HEK293 (cell line): ENCODE data around the gene HSD17B2.

Experiments used
- CTCF ChIA-PET: fragments of 350-600 bp; formaldehyde crosslinking; extraction: SDS; loops from one replicate; lab custom pipeline; 2021; ENCODE audit warnings: antibody characterized with exemption; lab: Yijun Ruan, JAX
- POLR2A ChIA-PET: fragments of 300-600 bp; formaldehyde crosslinking; extraction: SDS; loops from one replicate; lab custom pipeline; 2020; ENCODE audit warnings: antibody characterized with exemption, inconsistent platforms; lab: Yijun Ruan, JAX
- H3K27ac ChIP-seq: fragments of 200-500 bp; sonication (Bioruptor generic); 2 replicates; pipeline ENCODE4 v1.5.1; 2014; ENCODE audit warnings: low read depth, low read length, control low read depth, inconsistent platforms; ENCODE audit errors: extremely low read depth
- H3K36me3 ChIP-seq, 2 experiments: fragments of 200-500 bp in 1 of 2; sonication (Bioruptor generic) in 1 of 2; 1 replicate in 1 of 2; 2 replicates in 1 of 2; pipeline ENCODE4 v1.5.1; 2014 to 2017; ENCODE audit warnings: inconsistent platforms in 2 of 2, low read length in 2 of 2; ENCODE audit not compliant: control insufficient read depth in 2 of 2, insufficient read depth in 1 of 2
- H3K4me1 ChIP-seq: fragments of 200-500 bp; sonication (Bioruptor generic); 2 replicates; pipeline ENCODE4 v1.5.1; 2014; ENCODE audit warnings: mild to moderate bottlenecking, low read length, inconsistent platforms; ENCODE audit not compliant: control insufficient read depth, insufficient read depth
- H3K4me3 ChIP-seq: 2 replicates; pipeline ENCODE4 v1.5.1; 2011; ENCODE audit warnings: low read depth, mild to moderate bottlenecking, control low read depth, low read length, moderate library complexity
- H3K9me3 ChIP-seq: fragments of 200-500 bp; sonication (Bioruptor generic); 2 replicates; pipeline ENCODE4 v1.5.1; 2014; ENCODE audit warnings: low read depth, low read length, inconsistent platforms; ENCODE audit not compliant: control insufficient read depth, insufficient read depth
- BCL11A ChIP-seq: fragments of 450-650 bp; formaldehyde crosslinking; IDR thresholded peaks from 2 replicates; pipeline ENCODE4 v1.5.1; 2016; ENCODE audit warnings: low read depth, missing biosample characterization, missing genetic modification characterization
- EGR2 ChIP-seq: fragments of 450-650 bp; formaldehyde crosslinking; IDR thresholded peaks from 2 replicates; pipeline ENCODE4 v1.5.1; 2016; ENCODE audit warnings: low read depth, missing biosample characterization, missing genetic modification characterization
- GLIS1 ChIP-seq: fragments of 450-650 bp; formaldehyde crosslinking; IDR thresholded peaks from 2 replicates; pipeline ENCODE4 v1.5.1; 2016; ENCODE audit warnings: missing biosample characterization, missing genetic modification characterization
- IKZF3 ChIP-seq: fragments of 450-650 bp; IDR thresholded peaks from 2 replicates; pipeline ENCODE4 v1.5.0; 2018; ENCODE audit warnings: missing biosample characterization, mild to moderate bottlenecking, missing genetic modification characterization, moderate library complexity
- KLF8 ChIP-seq: fragments of 450-650 bp; formaldehyde crosslinking; IDR thresholded peaks from 2 replicates; pipeline ENCODE4 v1.5.1; 2016; ENCODE audit warnings: missing biosample characterization, missing genetic modification characterization
- KLF9 ChIP-seq: fragments of 450-650 bp; formaldehyde crosslinking; IDR thresholded peaks from 2 replicates; pipeline ENCODE4 v1.5.1; 2016; ENCODE audit warnings: missing biosample characterization, missing genetic modification characterization, low read depth
- MEIS1 ChIP-seq: sonication (generic); formaldehyde crosslinking; IDR thresholded peaks from 2 replicates; pipeline ENCODE4 v1.8.1; 2022; ENCODE audit warnings: missing genetic modification reagents, mild to moderate bottlenecking, borderline replicate concordance
- RBAK ChIP-seq: fragments of 450-650 bp; formaldehyde crosslinking; IDR thresholded peaks from 2 replicates; pipeline ENCODE4 v1.5.1; 2016; ENCODE audit warnings: missing biosample characterization, missing genetic modification characterization
- SALL2 ChIP-seq: fragments of 450-650 bp; formaldehyde crosslinking; IDR thresholded peaks from 2 replicates; pipeline ENCODE4 v1.5.0; 2017; ENCODE audit warnings: missing biosample characterization, mild to moderate bottlenecking, missing genetic modification characterization, borderline replicate concordance
- SCRT1 ChIP-seq: fragments of 450-650 bp; formaldehyde crosslinking; IDR thresholded peaks from 2 replicates; pipeline ENCODE4 v1.5.1; 2016; ENCODE audit warnings: missing biosample characterization, missing genetic modification characterization, borderline replicate concordance
- SP2 ChIP-seq: fragments of 450-650 bp; formaldehyde crosslinking; IDR thresholded peaks from 2 replicates; pipeline ENCODE4 v1.5.1; 2016; ENCODE audit warnings: missing biosample characterization, missing genetic modification characterization
- TRIM28 ChIP-seq: IDR thresholded peaks from 2 replicates; pipeline ENCODE4 v1.6.1; 2011; ENCODE audit warnings: low read length, control low read depth, borderline replicate concordance
- ZFP41 ChIP-seq: fragments of 450-650 bp; formaldehyde crosslinking; IDR thresholded peaks from 2 replicates; pipeline ENCODE4 v1.5.1; 2016; ENCODE audit warnings: missing biosample characterization, missing genetic modification characterization, borderline replicate concordance
- ZFP69B ChIP-seq: fragments of 450-650 bp; formaldehyde crosslinking; IDR thresholded peaks from 2 replicates; pipeline ENCODE4 v1.5.1; 2016; ENCODE audit warnings: missing biosample characterization, missing genetic modification characterization
- ZNF175 ChIP-seq: fragments of 450-650 bp; formaldehyde crosslinking; IDR thresholded peaks from 2 replicates; pipeline ENCODE4 v1.5.1; 2016; ENCODE audit warnings: missing biosample characterization, missing genetic modification characterization
- ZNF248 ChIP-seq: fragments of 450-650 bp; formaldehyde crosslinking; IDR thresholded peaks from 2 replicates; pipeline ENCODE4 v1.5.1; 2017; ENCODE audit warnings: missing biosample characterization, missing genetic modification characterization
- ZNF335 ChIP-seq: fragments of 450-650 bp; formaldehyde crosslinking; conservative IDR thresholded peaks from 2 replicates; pipeline ENCODE4 v1.5.1; 2016; ENCODE audit warnings: missing biosample characterization, missing genetic modification characterization
- ZNF366 ChIP-seq: fragments of 450-650 bp; formaldehyde crosslinking; conservative IDR thresholded peaks from 2 replicates; pipeline ENCODE4 v1.5.1; 2016; ENCODE audit warnings: missing biosample characterization, missing genetic modification characterization
- ZNF423 ChIP-seq: fragments of 450-650 bp; formaldehyde crosslinking; IDR thresholded peaks from 2 replicates; pipeline ENCODE4 v1.5.1; 2016; ENCODE audit warnings: missing biosample characterization, missing genetic modification characterization
- ZNF510 ChIP-seq: fragments of 450-650 bp; formaldehyde crosslinking; IDR thresholded peaks from 2 replicates; pipeline ENCODE4 v1.5.1; 2018; ENCODE audit warnings: mild to moderate bottlenecking, missing genetic modification characterization, missing biosample characterization; ENCODE audit not compliant: insufficient replicate concordance
- ZNF549 ChIP-seq: fragments of 450-650 bp; IDR thresholded peaks from 2 replicates; pipeline ENCODE4 v1.5.1; 2018; ENCODE audit warnings: missing biosample characterization, missing genetic modification characterization, mild to moderate bottlenecking, inconsistent platforms, moderate library complexity
- ZNF555 ChIP-seq: fragments of 450-650 bp; formaldehyde crosslinking; conservative IDR thresholded peaks from 2 replicates; pipeline ENCODE4 v1.5.1; 2017; ENCODE audit warnings: missing biosample characterization, mild to moderate bottlenecking, missing genetic modification characterization, inconsistent platforms
- ZNF621 ChIP-seq: fragments of 450-650 bp; formaldehyde crosslinking; IDR thresholded peaks from 2 replicates; pipeline ENCODE4 v1.5.1; 2017; ENCODE audit warnings: missing biosample characterization, missing genetic modification characterization
- ZNF626 ChIP-seq: fragments of 450-650 bp; sonication (Bioruptor Pico); formaldehyde crosslinking; IDR thresholded peaks from 2 replicates; pipeline ENCODE4 v1.5.1; 2018; ENCODE audit warnings: missing biosample characterization, missing genetic modification characterization, inconsistent platforms
- TF ChIP-seq, protein P1 (sequence below): fragments of 450-650 bp; formaldehyde crosslinking; IDR thresholded peaks from 2 replicates; pipeline ENCODE4 v1.5.1; 2017; ENCODE audit warnings: missing biosample characterization, missing genetic modification characterization
- TF ChIP-seq, protein P2 (sequence below): fragments of 450-650 bp; formaldehyde crosslinking; IDR thresholded peaks from 2 replicates; pipeline ENCODE4 v1.5.1; 2016; ENCODE audit warnings: missing biosample characterization, missing genetic modification characterization
- TF ChIP-seq, protein P3 (sequence below): fragments of 450-650 bp; formaldehyde crosslinking; IDR thresholded peaks from 2 replicates; pipeline ENCODE4 v1.5.1; 2016; ENCODE audit warnings: missing biosample characterization, missing genetic modification characterization
- TF ChIP-seq, protein P4 (sequence below): fragments of 450-650 bp; formaldehyde crosslinking; IDR thresholded peaks from 2 replicates; pipeline ENCODE4 v1.5.1; 2016; ENCODE audit warnings: missing biosample characterization, missing genetic modification characterization
- TF ChIP-seq, protein P5 (sequence below): fragments of 450-650 bp; formaldehyde crosslinking; IDR thresholded peaks from 2 replicates; pipeline ENCODE4 v1.5.1; 2017; ENCODE audit warnings: missing biosample characterization, missing genetic modification characterization

Gene HSD17B2

DNA sequence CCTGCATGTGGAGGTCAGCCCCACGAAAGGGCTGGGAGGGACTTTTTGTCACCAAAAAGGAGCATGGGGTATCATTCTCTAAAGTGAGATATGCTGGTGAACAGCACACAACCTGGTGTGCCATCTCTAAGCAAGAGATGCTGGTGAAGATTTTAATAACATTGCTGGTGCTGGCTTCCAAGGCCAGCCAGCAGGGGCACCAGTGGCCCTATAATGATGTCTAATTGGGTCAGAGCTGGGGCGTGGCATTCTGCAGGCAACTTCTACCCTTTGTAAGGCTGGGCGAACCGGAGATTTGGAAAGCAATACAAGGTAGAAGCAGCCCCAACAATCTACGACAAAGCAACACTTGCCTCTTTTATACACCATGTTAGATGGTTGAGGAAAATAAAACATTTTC is 40.6 kb upstream of the HSD17B2 start:
- no peak overlapping the region for H3K4me3 ChIP-seq
- no peak for TF ChIP-seq EGR2 (tag by site-specific recombination)
- no peak for TF ChIP-seq GLIS1 (tag by site-specific recombination)
- no peak for TF ChIP-seq SP2
- TF ChIP-seq ZNF366 (tag by site-specific recombination), result no peak
- TF ChIP-seq, protein P1, sequence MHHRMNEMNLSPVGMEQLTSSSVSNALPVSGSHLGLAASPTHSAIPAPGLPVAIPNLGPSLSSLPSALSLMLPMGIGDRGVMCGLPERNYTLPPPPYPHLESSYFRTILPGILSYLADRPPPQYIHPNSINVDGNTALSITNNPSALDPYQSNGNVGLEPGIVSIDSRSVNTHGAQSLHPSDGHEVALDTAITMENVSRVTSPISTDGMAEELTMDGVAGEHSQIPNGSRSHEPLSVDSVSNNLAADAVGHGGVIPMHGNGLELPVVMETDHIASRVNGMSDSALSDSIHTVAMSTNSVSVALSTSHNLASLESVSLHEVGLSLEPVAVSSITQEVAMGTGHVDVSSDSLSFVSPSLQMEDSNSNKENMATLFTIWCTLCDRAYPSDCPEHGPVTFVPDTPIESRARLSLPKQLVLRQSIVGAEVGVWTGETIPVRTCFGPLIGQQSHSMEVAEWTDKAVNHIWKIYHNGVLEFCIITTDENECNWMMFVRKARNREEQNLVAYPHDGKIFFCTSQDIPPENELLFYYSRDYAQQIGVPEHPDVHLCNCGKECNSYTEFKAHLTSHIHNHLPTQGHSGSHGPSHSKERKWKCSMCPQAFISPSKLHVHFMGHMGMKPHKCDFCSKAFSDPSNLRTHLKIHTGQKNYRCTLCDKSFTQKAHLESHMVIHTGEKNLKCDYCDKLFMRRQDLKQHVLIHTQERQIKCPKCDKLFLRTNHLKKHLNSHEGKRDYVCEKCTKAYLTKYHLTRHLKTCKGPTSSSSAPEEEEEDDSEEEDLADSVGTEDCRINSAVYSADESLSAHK, result no peak
- TF ChIP-seq, protein P2, sequence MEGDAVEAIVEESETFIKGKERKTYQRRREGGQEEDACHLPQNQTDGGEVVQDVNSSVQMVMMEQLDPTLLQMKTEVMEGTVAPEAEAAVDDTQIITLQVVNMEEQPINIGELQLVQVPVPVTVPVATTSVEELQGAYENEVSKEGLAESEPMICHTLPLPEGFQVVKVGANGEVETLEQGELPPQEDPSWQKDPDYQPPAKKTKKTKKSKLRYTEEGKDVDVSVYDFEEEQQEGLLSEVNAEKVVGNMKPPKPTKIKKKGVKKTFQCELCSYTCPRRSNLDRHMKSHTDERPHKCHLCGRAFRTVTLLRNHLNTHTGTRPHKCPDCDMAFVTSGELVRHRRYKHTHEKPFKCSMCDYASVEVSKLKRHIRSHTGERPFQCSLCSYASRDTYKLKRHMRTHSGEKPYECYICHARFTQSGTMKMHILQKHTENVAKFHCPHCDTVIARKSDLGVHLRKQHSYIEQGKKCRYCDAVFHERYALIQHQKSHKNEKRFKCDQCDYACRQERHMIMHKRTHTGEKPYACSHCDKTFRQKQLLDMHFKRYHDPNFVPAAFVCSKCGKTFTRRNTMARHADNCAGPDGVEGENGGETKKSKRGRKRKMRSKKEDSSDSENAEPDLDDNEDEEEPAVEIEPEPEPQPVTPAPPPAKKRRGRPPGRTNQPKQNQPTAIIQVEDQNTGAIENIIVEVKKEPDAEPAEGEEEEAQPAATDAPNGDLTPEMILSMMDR, result no peak
- TF ChIP-seq IKZF3 (tag by site-specific recombination), result no peak
- TF ChIP-seq ZFP69B, result no peak
- TF ChIP-seq ZNF423 (tag by site-specific recombination), result no peak
- no peak for TF ChIP-seq ZNF621 (tag by site-specific recombination)
- no peak for TF ChIP-seq ZFP41 (tag by site-specific recombination)
- TF ChIP-seq, protein P3, sequence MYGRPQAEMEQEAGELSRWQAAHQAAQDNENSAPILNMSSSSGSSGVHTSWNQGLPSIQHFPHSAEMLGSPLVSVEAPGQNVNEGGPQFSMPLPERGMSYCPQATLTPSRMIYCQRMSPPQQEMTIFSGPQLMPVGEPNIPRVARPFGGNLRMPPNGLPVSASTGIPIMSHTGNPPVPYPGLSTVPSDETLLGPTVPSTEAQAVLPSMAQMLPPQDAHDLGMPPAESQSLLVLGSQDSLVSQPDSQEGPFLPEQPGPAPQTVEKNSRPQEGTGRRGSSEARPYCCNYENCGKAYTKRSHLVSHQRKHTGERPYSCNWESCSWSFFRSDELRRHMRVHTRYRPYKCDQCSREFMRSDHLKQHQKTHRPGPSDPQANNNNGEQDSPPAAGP, result no peak
- TF ChIP-seq ZNF248 (tag by site-specific recombination), result no peak
- TF ChIP-seq ZNF510 (tag by site-specific recombination), result no peak
- TF ChIP-seq, all 188 proteins: peak for 0
- Histone ChIP-seq H3K27ac (no peak overlapping the region), H3K4me1 (no peaks in the 10 kb centered on the region), H3K36me3 (no peaks in the 10 kb centered on the region), H3K9me3 (no peaks in the 10 kb centered on the region)
- ChIA-PET POLR2A (no interaction called here), CTCF (interaction anchor here (1.3 kb wide), 1 partner anchor 26 kb away, joined by 3 read pairs; no protein-coding TSS in a partner anchor)

DNA sequence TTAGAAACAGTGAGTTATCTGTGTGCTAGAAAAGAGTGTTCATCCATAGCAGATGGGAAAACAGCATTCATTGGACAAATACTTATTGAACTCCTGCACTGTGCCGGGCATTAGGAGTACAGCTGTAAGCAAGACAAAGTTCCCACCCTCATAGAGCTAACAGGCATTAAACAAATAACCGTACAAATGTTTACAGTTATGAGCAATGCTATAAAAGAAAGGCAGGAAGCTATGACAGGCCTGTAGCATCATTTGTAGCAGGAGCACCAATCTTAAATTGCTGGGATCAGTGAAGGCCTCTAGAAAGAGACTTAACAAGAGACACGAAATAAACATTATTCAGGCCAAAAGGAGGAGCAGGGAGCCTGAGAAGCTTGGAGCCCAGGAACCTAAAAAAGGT is 39.4 kb upstream of the HSD17B2 start:
- Histone ChIP-seq H3K4me3 (no peak overlapping the region), H3K9me3 (no peaks in the 10 kb centered on the region), H3K4me1 (no peaks in the 10 kb centered on the region), H3K27ac (no peak overlapping the region), H3K36me3 (no peaks in the 10 kb centered on the region)
- ChIA-PET POLR2A (no interaction called here), CTCF (interaction anchor here (1.3 to 3.3 kb wide), 2 partner anchors 54 to 104 kb away, joined by 3 to 30 read pairs; no protein-coding TSS in a partner anchor)
- no peak for TF ChIP-seq SALL2
- no peak for TF ChIP-seq KLF8 (tag by site-specific recombination)
- TF ChIP-seq RBAK, result no peak
- no peak for TF ChIP-seq SCRT1
- TF ChIP-seq KLF9 (tag by site-specific recombination), result no peak
- no peak for TF ChIP-seq BCL11A
- no peak for TF ChIP-seq ZNF626
- TF ChIP-seq ZNF366 (tag by site-specific recombination), result no peak
- TF ChIP-seq, protein P4, sequence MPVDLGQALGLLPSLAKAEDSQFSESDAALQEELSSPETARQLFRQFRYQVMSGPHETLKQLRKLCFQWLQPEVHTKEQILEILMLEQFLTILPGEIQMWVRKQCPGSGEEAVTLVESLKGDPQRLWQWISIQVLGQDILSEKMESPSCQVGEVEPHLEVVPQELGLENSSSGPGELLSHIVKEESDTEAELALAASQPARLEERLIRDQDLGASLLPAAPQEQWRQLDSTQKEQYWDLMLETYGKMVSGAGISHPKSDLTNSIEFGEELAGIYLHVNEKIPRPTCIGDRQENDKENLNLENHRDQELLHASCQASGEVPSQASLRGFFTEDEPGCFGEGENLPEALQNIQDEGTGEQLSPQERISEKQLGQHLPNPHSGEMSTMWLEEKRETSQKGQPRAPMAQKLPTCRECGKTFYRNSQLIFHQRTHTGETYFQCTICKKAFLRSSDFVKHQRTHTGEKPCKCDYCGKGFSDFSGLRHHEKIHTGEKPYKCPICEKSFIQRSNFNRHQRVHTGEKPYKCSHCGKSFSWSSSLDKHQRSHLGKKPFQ (tag by site-specific recombination), result no peak
- TF ChIP-seq MEIS1 (CRISPR knock-in tag), result no peak
- TF ChIP-seq, protein P5, sequence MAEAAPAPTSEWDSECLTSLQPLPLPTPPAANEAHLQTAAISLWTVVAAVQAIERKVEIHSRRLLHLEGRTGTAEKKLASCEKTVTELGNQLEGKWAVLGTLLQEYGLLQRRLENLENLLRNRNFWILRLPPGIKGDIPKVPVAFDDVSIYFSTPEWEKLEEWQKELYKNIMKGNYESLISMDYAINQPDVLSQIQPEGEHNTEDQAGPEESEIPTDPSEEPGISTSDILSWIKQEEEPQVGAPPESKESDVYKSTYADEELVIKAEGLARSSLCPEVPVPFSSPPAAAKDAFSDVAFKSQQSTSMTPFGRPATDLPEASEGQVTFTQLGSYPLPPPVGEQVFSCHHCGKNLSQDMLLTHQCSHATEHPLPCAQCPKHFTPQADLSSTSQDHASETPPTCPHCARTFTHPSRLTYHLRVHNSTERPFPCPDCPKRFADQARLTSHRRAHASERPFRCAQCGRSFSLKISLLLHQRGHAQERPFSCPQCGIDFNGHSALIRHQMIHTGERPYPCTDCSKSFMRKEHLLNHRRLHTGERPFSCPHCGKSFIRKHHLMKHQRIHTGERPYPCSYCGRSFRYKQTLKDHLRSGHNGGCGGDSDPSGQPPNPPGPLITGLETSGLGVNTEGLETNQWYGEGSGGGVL (tag by site-specific recombination), result no peak
- TF ChIP-seq TRIM28, result no peak
- no peak for TF ChIP-seq ZNF175 (tag by site-specific recombination)
- TF ChIP-seq ZNF335 (tag by site-specific recombination), result no peak
- TF ChIP-seq ZNF555, result no peak
- TF ChIP-seq ZNF549, result no peak
